GM18502 (cell line): ENCODE data around the gene MIER1.
"Not testable (repeated sequence)": the region's sequence is repeated elsewhere in the genome, so short reads cannot be mapped to it uniquely, and the experiment has no call there.

Experiments
- ATAC-seq: cut with Tn5 transposase; IDR thresholded peaks from one replicate; pipeline ENCODE4 v1.9.1; 2021; ENCODE audit warnings: mild to moderate bottlenecking; ENCODE audit not compliant: unreplicated experiment, poor library complexity

The MIER1 gene

DNA sequence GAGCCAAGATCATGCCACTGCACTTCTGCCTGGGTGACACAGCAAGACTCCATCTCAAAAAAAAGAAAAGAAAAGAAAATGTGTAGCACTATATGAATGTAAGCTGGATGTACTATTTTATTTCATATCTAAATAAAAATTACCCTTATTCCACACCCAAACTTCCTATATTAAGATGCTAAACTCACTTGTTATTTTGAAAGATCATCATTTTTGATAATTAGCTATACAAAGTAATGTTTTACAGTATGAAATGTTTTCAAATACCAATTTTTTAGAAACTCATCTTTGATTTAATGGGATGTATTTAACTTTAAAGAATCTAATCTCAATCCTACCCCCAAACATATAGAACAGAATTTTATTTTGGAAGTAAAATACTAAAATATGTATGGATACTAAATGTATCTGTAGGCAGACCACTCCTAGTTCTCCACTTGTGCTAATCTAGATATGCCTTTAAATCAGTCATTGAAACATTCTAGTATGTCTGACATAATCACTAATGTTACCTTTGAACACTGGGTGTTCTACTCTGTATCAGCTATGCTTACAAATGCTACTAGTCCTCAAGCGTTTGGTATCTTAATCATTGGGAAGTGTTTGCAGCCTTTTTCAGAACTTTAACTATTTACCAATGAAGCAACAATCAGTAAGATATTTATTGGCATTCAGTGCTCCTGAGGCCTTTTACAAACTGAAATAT, 12.9 kb downstream of the MIER1 start:
- no peak for ATAC-seq

- no peak for ATAC-seq
These were observed 13.8 kb downstream of the MIER1 start for GRCh38 chr1:66938613-66939012.

GRCh38 chr1:66940981-66941380, 16.2 kb downstream of the MIER1 start:
- no peak for ATAC-seq

DNA sequence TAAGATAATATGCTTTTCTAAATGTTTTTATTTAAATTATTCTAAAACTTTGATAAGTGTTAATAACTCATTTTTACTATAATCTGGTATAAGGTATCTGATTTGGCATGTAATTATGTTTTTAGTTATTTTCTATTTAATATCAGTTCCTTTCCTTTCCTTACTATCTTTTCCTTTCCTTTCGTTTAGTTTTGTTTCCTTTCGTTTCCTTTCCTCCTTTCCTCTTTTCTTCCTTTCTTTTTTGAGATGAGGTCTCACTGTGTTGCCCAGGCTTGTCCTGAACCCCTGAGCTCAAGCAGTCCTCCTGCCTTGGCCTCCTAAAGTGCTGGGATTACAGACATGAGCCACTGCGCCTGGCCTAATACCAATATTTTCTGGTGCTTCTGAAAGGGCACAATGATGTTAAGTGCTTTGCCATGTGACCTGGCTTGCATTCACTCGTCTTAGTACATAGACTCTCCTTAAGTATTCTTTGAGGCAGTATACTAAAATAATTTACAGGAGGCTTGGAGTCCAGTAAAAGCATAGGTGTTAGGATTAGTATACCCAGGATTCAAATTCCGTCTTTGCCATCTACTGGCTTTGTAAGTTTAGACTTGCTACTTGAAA, 18.7 kb downstream of the MIER1 start:
- ATAC-seq, result no peak

- no peak for ATAC-seq
These were observed 19.8 kb downstream of the MIER1 start for GRCh38 chr1:66944330-66945274.

DNA sequence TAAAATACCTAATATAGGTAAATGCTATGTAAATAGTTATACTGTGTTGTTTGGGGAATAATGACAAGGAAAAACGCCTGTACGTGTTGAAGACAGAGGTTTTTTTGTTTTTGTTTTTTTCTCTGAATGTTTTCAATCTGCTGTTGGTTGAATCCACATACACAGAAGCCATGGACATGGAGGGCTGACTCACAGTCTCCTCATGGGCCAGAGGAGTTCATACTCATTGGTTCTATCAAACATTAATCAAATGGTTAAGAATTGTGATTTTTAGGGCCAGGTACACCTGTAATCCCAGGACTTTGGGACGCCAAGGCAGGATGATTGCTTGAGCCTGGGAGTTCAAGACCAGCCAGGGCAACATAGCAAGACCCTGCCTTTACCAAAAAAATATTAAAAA, 20.5 kb downstream of the MIER1 start:
- ATAC-seq, result no peak

DNA sequence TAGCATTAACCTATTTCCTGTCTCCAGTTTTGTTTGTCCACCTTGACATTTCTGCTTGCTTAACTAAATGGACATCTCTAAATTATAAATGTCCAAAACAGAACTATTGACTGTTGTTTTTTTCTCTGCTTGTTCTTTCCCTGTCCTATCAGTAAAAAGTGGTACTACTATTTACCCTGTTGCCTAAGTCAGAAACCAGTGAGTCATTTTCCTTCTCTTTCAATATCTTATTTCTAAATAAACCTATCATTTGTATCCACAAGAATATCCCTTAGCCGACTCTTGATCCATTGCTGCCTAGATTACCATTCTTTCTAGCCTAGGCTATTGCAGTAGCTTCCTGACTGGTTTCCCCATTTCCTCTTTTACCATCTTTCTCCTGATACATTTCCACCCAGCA, 22.5 kb downstream of the MIER1 start:
- ATAC-seq, result no peak

GRCh38 chr1:66951513-66951912, 26.7 kb downstream of the MIER1 start:
- no peak for ATAC-seq

DNA sequence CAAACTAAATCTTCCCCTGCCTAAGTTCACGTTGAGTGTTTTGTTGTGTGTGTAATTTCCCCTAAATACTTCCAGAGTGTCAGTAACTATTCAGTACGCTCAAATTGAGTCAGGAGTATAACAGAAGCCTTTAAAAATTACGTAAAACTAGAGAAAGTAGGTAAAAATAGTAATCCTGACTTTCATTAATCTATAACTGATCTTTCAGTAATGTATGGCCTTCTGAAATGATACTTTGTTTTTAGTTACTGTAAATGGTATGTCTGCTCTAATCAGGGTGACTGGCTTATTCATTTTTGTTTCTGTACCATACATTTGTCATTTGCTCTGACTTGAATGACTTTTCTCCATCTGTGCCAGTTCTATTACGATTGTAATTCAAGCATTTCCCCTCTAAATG, 29.4 kb downstream of the MIER1 start:
- ATAC-seq, result peak; percentile 51

DNA sequence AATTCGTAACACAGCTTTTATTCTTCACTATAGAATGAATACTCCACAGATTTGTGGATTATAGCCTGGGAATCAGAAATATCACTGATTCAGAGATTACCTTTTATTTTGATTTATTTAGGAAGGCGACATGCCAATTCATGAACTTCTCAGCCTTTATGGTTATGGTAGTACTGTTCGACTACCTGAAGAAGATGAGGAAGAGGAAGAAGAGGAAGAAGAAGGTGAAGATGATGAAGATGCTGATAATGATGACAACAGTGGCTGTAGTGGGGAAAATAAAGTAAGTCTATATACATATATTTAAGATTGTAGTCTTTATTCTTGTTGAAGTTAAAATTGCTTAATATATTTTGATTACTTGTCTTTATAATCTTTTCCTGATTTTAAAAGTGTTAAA, 33.1 kb downstream of the MIER1 start:
- no peak for ATAC-seq

- ATAC-seq, result not testable (repeated sequence)
These were observed 41.5 kb downstream of the MIER1 start for GRCh38 chr1:66966188-66966873.

DNA sequence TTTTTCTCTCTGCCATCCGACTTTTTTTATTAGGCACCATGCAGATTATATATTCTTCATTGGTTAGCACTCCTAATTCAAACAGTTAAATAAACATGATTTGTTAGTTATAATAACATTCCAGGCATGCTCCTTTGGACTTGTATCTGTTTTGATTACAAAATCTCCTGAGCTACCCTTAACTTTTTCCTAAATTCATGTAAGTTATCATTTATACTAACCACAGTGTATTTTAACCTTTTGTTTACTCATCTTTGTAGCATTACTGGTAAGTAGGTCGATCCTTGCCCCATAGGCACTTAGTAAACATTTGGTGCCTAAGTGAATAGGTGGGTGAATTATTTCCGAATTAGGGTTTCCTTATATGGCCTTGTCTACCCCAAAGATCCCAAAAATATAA, 43.8 kb downstream of the MIER1 start:
- no peak for ATAC-seq

- no peak for ATAC-seq
These were observed 53.4 kb downstream of the MIER1 start for GRCh38 chr1:66978201-66978600.

DNA sequence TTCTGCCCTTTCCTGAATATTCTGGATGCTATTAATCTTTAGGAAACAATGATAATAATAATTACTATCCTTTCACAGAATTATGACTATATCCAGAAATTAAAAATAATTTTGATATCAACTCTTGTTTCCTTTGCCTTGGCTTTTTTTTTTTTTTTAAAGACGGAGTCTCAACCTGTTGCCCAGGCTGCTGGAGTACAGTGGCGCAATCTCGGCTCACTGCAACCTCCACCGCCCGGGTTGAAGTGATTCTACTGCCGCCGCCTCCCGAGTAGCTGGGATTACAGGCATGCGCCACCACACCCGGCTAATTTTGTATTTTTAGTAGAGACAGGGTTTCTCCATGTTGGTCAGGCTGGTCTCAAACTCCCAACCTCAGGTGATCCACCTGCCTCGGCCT, 54.8 kb downstream of the MIER1 start:
- not testable (repeated sequence) for ATAC-seq

DNA sequence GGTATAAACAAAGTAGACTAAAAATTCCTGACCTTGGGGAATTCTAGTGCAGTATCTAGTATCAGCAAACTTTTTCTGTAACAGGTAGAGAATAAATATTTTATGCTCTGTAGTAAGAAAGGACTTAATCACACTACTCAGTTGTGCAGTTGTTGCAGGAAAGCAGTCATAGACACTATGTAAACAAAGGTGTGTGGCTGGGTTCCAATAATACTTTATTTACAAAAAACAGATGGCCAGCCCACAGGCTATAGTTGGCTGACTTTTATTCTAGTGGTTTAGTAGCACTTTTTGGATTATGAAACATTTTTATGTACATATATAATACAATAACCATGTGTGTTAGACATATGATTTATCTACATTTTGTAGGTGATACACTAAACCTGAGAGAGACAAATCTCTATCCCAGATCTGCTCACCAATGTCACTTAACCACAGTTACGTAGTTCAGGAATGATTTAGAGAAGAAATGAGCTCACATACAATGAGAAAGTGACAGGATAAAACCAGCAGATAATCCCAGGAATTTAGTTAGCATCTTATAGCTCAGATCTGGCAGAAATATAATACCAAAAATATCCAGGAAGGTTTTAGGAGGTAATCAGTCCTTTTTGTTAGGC, 56.1 kb downstream of the MIER1 start:
- ATAC-seq, result no peak

DNA sequence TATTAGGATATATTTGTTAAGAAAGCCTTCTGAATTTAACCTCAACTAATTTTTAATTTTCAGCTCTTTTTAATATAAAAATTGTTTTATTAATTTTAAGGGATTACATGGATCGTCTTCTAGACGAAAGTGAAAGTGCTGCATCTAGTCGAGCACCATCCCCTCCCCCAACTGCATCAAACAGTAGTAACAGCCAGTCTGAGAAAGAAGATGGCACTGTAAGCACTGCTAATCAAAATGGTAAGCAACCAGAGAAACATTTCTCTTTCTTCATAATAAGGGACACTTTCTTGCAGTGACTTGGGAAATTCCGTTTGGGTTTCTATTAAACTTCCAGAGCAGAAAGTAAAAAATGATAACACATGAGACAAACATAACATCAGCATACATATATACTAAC, 56.9 kb downstream of the MIER1 start:
- ATAC-seq, result peak; percentile 32

DNA sequence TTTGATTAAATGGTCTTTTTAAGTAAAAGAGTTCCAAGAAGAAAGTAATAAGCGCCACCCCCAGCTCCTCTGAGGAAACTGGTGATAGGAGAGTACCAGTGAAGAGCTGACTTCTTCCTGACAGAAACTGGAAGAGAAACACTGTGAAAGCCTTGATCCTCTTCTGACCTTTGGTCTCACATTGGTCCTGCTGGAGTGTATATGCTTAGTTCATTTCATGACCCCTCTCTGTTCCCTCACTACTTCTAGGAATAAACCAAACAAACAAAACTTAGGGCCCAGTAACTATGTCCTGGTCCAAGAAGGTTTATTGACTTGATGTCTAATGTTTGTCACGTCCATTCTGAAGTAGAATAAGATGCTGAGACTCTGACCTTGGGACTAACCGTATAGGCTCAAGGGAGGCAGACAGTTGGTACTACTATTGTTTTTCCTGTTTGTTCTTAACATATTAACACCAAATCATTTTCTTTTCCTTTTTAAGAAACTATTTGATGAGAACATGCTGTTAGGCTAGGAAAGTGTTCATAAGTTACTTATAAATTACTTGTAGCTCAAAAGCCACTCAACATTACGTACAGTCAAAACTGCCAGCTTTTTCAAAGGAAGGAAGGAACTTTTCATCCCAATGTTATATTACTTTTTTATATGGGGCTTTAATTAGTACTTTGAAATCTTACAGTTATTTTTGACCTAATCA, 57.9 kb downstream of the MIER1 start:
- ATAC-seq, result peak; percentile 49

- ATAC-seq, result peak; percentile 86
These were observed 59.7 kb downstream of the MIER1 start for GRCh38 chr1:66984491-66984890.

GRCh38 chr1:66985835-66986234, 61.0 kb downstream of the MIER1 start:
- ATAC-seq, result no peak

DNA sequence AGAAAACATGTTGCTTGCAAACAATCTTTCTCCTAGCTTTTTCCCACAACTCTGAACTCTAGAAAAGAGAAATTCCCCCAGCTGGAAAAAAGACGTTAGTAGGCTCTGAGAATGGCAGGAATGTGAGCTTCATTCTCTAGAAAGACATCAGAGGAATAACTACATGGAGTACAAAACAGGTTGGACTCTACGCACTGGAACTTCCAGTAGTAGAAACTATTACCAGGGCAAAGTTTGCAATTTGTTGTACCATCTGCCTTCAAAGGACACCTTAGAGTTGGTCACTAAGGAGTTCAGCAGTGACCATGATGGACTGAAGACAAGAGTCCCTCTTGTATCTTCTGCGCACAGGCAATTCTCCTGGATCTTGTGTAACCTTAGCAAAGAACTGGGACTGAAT, 68.3 kb downstream of the MIER1 start:
- ATAC-seq, result no peak
